Measurements from ENCODE around the gene RPS10.
"Not testable (repeated sequence)": the region's sequence is repeated elsewhere in the genome, so short reads cannot be mapped to it uniquely, and the experiment has no call there.

Gene RPS10

DNA sequence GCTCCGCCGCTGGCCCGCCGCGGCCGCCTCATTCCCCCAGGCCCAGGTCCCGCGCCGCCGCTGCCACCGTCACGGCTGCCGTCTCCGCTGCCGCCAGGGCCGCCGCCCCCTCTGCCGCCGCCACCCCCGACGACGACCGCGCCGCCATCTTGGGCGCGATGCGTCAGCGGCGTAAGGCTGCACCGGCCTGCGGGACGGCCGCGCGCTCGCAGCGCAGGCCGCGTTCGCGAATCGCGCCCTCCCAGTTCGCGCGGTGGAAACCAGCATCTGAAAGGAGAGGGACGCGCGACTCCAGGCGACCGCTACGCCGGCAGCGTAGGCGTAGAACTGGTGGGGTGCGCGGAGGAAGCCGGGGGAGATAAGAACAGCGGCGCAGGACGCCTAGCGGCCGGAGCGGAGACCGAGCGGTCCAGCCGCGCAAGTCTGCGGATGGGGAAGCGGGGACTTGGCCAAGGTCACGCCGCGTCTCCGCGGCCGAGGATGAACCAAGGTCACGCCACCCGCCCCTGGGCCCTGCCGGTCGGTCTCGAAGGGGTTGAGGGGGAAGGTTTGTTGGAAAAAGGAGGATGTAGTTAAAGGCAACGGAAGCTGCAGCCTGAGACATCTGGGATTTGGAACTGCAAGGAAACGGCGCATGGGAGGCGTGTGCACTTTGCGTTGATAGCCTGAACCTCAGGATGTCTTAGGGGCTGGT is 33.2 kb downstream of the RPS10 start, which contains the start of gene NUDT3:
NUDT3 (minus strand) TSS at position 173 of the 694 bp plus-strand sequence. CDS start 307 bp downstream, outside the sequence.
- peak; percentile 68 for DNase-seq (ENCODE audit: low read depth)

DNA sequence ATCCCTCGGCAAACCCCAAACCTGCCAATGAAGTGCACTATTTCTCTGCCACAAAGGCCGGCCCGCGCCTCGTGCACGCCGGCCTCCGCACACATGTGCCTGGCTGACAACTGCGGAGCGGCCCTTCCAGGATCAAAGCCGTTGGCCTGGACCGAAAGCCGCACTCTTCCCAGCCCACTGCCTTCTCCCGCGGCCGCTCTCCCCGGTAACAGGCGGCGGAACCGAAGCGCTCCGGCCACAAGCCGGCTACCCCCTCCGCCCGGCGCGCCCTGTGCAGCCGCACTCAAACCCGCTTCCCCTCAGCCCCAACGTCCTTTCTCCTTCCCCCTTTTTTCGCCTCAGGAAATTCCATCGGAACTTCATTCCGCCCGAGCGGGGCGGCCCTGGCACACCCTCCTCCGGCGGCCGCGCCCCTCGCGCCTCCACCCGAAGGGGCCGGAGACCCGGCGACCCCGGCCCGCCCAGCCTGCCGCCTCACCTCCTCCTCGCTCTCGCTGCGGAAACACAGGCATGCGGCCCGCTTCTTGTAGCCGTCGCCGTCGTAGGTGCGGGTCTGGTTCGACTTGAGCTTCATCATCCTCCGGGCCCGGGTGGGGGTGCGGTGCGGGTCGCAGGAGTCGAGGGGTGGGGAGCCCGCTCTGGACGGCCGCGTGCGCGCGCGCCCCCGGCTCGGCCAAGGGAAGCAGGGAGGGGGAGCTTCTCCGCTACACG is 33.9 kb downstream of the RPS10 start:
- DNase-seq (ENCODE audit: low read depth), result no peak

DNA sequence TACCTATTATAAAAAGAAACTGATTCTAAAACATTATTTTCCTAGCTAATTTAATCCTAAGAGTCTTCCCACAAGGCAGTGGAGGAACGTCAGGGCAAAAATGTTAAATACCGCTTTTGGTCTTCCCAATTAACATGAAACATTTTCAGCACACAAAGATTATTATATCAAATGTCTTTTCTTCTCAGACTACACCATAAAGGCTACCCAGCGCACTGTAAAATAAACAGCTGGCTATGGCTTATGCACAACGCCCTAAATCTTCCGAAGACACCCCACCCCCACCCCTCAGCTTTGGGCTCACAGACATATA is 34.4 kb downstream of the RPS10 start:
- DNase-seq (ENCODE audit: low read depth), result no peak

DNA sequence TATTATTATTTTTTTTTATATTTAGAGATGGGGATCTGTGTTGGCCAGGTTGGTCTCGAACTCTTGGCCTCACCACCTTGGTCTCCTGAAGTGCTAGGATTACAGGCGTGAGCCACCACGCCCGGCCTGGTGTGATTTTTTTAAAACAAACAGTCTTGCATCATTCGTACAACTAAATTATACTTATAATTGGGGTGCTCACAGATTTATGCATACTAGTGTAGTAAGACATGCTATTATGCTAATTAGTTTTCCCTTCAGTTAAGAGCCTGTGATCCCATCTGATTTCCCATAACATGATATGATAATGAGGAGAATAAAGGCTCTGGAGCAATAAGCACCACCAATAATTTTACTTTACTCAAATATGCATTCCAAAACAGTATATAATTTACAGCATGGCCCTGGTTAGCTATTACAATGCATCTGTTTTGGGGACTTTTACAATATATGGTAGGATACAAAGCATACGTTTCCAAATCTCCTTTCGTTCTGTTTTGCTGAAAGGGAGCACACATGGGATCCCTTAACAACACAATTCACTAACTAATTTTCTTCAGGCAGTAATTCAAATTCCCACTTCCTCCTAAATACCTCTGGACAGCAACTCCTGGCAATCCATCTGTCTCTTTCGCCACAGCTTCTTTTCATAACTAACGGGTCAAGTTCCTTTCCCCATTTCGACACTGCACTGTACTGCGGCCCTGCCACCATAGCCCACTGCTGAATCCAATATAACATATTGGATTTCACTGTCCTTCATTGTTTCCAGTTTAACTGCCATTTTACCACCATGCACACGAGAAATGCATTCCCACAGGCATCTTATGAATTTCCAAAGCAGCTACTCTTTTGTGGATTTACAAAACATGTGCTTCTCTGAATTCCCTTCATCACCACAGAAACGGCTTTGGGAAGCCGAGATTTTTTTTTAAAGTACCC is 35.1 kb downstream of the RPS10 start:
- no peak for DNase-seq (ENCODE audit: low read depth)

DNA sequence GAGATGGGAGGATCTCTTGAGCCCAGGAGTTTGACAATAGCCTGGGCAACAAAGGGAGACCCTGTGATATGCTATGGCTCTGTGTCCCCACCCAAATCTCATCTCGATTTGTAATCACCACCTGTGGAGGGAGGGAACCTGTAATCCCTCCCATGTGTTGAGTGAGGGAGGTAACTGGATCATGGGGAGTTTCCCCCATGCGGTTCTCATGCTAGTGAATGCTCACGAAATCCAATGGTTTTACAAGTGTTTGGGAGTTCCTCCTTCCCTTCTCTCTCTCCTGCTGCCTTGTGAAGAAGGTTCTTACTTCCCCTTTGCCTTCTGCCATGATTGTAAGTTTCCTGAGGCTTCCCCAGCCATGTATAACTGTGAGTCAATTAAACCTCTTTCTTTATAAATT is 36.8 kb downstream of the RPS10 start:
- no peak for DNase-seq (ENCODE audit: low read depth)

DNA sequence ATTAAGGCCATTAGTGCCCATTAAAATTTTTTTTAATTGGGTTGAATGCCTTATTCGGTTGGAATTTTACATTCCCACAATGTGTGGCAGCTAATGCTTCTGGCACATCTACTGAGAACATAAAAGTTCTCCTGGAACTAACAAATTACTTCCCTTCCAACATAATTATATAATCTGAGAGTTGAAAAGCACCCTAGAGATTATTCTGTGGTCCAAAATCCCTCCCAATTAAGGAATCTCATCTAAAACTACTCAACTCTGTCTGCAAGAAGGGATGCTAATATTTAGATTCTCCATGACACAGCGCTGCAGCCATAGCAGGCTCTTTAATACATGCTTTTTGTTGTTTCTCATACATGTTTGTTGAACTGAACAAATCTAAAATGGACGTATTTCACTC is 37.4 kb downstream of the RPS10 start:
- no peak for DNase-seq (ENCODE audit: low read depth)

DNA sequence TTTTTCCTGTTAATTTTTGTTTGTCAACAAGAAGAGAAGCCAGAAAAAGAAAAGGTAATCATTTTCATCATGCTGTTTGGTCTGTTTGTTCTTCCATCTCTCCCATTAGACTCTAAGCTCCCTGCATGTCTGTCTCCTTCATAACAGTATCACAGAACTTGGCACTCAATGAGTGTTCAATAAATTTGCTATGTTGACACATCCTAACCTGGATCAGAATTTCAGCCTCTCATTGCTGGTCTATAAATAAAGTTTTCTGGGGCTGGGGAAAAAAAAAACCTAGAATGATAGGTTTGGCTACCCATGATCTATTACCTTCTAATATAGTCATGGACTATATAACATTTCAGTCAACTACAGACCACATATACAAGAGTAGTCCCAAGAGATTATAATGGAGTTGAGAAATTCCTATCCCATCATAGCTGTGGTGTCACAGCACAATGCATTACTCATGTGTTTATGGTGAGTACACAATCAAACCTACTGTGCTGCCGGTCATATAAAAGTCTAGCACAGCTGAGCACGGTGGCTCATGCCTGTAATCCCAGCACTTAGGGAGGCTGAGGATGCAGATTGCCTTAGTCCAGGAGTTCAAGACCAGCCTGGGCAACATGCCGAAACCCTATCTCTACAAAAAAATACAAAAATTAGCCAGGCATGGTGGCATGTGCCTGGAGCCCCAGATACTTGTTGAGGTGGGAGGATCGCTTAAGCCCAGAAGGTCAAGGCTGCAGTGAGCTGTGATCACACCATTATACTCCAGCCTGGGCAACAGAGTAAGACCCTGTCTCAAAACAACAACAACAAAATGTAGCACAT is 39.3 kb downstream of the RPS10 start:
- peak; percentile 74 for DNase-seq (ENCODE audit: low read depth)

DNA sequence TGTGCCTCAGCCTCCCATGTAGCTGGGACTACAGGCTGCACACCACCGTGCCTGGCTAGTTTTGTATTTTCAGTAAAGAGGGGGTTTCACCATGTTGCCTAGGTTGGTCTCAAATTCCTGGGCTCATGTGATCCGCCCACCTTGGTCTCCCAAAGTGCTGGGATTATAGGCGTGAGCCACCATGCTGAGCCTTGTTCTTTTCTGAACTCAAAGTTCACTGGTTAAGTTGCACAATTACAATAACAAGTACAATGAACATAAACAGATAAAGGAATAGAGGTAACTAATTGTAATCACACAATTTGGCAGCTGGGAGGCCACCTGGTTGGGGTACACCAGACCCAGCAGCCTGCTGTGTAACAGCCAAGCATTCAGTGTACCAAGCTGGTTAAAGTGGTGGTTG is 40.1 kb downstream of the RPS10 start:
- DNase-seq (ENCODE audit: low read depth), result no peak

DNA sequence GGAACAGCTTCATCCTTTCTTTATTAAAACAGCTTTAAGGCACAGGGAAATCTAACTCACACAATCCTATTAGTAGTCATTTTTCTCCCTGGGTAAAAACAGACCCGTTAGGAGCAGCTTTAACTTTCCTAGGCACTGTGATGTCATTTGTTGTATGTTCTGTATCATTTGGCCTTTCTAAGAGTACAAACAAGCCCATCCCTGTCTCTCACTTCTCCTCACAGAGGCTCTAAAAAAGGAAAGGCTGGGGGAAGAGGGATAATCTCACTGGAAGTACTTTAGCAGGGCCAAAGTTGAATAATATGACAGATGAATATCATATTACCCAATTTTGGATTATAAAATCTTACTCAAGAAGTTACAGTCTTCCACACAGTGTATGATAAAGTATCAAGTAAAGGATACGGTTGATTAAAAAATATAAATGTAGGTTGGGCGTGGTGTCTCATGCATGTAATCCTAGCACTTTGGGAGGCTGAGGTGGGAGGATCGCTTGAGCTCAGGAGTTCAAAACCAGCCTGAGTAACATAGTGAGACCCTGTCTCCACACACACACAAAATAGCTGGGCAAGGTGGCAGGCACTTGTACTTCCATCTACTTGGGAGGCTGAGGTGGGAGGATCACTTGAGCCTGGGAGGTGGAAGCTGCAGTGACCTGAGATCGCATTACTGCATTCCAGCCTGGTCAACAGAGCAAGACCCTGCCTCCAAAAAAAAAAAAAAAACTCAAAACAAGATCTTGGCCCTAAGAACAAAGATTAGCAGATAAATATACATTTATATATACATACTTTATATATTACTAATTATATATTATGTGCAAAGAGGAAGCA is 41.3 kb downstream of the RPS10 start:
- no peak for DNase-seq (ENCODE audit: low read depth)

DNA sequence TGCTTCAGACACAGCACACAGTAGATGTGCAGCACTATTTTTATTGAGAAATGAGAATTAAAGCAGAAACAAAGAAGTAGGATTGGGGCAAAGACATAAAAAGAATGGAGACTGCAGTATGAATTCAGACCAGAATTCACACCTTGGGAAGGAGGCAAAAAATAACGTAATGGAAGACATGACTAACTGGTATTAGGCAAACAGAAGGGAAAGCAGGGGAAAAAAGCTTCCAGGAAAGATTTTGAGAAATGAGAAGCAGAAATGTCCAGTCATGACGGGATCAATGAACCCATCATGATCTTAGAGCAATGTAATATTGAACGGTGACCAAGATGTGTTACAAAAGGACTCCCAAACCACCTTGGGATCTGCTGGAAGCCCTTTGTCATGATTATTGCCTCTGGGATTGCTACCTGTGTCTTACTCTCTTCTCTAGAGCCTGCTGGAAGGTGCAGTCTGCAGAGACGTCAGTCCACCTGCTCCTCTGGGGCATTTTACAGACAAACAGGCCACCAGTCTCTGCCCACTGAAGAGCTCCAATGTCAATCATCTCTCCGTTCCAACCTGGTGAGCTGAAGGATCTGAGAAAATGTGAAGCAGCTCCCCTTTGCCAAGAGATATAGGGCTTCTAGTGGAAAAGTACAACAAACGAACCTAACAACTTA is 42.1 kb downstream of the RPS10 start:
- no peak for DNase-seq (ENCODE audit: low read depth)

DNA sequence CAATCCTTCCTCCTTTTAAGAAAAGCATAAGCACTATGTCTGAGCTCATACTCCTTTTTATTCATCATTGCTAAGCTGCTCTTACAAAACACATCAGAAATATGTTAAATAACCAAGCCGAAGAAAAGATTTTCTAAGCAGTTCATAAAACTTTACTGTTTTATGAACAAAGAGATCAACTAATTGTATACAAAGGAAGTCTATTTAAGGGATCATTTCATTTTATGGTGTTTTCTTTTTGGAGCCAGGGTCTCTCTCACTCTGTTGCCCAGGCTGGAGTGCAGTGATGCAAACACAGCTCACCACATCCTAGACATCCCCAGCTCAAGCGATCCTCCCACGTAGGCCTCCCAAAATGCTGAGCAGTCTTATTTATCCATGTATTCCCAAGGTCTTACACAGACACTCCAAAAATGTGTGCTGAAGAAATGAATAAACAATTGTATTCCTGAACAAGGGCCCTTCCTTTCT is 42.7 kb downstream of the RPS10 start:
- peak; percentile 42 for DNase-seq (ENCODE audit: low read depth)

DNA sequence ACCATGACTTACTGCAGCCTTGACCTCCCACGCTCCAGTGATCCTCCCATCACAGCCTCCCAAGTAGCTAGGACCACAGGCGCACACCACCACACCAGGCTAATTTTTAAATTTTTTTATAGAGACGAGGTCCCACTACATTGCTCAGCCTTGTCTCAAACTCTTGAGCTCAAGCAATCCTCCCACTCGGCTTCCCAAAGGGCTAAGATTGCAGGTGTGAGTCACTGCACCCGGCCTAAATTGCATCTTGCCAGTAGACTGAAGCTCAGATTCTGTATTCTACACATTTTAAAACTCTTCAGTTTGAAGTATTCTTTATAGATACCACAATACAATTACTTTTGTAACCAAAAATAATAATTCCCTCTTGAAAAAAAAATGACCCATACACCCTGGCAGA is 44.8 kb downstream of the RPS10 start:
- DNase-seq (ENCODE audit: low read depth), result no peak

DNA sequence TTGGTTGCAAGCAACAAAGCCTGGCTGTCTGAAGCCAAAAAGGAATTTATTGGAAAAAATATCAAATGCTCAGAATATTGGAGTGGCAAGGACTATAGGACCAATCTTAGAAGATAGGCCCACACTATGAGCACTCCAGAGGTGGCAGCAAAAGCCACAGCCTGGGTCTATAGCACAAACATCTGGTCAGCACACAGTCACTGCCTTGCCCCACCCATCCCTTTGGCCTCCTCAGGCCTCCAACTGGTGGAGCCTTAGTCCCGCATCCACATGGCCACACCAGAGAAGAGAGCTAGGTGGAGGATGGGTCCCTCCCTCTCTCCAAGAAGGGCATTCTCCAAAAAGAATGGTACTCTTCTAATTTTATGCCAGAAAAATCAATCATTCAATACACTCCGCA is 47.4 kb downstream of the RPS10 start:
- DNase-seq (ENCODE audit: low read depth), result no peak

DNA sequence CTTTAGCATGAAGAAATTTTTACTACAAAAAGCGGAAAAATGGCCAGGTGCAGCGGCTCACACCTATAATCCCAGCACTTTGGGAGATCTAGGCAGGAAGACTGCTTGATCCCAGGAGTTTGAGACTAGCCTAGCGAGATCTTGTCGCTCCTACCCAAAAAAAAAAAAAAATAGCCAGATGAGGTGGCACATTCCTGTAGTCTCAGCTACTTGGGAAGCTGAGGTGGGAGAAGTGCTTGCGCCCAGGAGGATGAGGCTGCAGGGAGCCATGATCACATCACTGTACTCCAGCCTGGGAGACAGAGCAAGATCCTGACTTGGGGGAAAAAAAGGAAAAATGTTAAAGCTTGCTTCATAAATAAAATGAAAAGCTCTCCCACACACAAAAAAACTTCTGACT is 47.9 kb downstream of the RPS10 start:
- DNase-seq (ENCODE audit: low read depth), result no peak

DNA sequence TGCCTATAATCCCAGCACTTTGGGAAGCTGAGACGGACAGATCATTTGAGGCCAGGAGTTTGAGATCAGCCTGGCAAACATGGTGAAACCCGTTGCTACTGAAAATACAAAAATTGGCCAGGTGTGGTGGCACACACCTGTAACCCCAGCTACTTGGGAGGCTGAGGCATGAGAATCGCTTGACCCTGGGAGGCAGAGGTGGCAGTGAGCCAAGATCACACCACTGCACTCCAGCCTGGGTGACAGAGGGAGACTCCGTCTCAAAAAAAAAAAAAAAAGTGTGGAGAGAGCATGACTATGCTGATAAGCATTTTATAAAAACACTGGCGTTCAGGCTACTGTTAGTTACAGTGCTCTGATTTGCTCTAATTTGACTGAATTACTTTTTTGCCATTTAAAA is 48.3 kb downstream of the RPS10 start:
- not testable (repeated sequence) for DNase-seq (ENCODE audit: low read depth)

DNA sequence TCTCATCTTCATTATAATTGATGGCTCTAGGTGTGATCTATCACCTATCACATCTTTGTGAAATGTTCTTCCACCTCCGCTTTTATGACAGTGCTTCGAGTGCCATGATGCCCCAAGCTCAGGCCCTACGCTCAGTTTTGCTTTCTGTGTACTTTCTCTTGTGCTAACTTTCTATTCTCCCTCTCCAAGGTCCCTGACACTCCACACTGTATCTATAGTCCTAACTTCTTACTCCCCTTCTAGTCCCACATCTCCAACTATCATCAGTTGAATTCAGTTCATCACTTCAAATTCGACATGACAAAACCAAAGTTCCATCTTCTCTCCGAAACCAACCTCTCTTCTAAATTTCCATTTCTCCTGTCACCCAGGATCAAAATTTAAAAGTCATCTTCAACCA is 50.0 kb downstream of the RPS10 start:
- DNase-seq (ENCODE audit: low read depth), result no peak

DNA sequence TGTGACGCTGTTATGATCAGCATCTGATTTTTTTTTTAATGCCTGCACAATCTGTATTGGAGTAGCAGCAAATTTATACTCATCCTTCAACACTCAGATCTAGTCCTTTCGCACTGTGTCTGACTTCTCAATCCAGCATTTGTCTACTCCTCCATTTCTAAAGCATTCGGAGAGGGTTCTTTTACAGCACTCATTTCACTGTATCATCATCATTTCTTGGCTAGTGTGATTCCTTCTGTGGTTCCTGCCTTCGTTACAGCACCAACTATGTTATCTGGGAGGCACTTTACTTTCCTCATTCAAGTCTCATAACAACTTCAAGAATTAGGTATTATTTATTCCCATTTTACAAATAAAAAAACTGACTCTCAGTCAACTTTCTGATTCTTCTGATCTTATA is 51.4 kb downstream of the RPS10 start:
- no peak for DNase-seq (ENCODE audit: low read depth)

DNA sequence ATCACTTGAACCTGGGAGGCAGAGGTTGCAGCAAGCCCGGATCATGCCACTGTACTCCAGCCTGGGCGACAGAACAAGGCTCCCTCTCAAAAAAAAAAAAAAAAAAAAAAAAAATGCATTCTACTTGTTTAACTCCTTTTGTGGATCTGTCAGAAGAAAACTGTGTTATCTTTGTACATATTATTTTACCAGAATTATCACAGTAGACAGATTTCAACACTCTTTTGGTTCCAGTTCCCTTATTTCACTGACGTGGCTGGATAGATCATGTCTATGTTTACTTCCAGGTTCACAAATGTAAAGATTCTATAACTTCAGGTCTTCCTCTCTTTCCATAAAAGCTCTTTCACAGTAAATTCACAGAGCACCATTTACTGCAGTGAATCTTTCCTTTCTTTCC is 51.8 kb downstream of the RPS10 start:
- DNase-seq (ENCODE audit: low read depth), result no peak

DNA sequence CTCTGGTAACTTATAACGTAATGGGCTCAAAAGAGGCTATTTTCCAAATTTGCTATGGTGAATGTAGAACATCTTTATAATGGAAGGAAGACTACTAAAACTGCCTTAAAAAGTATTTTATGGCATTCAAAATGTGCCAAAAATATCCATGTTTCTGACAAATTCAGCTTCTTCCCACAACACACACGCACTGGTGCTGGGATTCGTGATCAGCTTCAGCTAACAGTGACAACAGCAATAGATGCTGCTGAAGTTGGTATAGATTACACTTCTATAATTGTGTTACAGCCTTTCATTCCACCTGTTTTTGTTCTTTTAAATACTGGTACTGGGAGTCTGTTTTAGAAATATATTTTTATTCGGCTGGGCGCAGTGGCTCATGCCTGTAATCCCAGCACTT is 52.4 kb downstream of the RPS10 start:
- no peak for DNase-seq (ENCODE audit: low read depth)

DNA sequence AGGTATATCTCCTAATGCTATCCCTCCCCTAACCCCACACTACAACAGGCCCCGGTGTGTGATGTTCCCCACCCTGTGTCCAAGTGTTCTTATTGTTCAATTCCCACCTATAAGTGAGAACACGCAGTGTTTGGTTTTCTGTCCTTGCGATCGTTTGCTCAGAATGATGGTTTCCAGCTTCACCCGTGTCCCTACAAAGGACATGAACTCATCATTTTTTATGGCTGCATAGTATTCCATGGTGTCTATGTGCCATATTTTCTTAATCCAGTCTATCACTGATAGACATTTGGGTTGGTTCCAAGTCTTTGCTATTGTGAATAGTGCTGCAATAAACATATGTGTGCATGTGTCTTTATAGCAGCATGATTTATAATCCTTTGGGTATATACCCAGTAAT is 54.0 kb downstream of the RPS10 start:
- not testable (repeated sequence) for DNase-seq (ENCODE audit: low read depth)

Measured in non-pigmented ciliary epithelial cell (primary cell).